H9 (cell line): ENCODE results near the gene FADS3. TPM values are rescaled to one million over a fixed set of nuclear protein-coding genes. Genes with fewer than 3 reads are reported as not detected.

ENCODE experiments used
- DNase-seq: peaks from one replicate; pipeline ENCODE4 v3.0.0-alpha.2; 2017
- H2AFZ ChIP-seq: one replicate; pipeline ENCODE4 v1.6.1; 2013; ENCODE audit warnings: mild to moderate bottlenecking, low read length, control low read depth, moderate library complexity
- H2AK5ac ChIP-seq: 2 replicates; pipeline ENCODE4 v1.6.1; 2013; ENCODE audit warnings: low read length, control low read depth, mixed read lengths; ENCODE audit not compliant: insufficient read length
- H2BK120ac ChIP-seq: one replicate; pipeline ENCODE4 v1.6.1; 2013; ENCODE audit warnings: low read depth, mild to moderate bottlenecking, low read length, control low read depth, inconsistent platforms; ENCODE audit not compliant: poor library complexity, severe bottlenecking
- H2BK12ac ChIP-seq: 2 replicates; pipeline ENCODE4 v1.6.1; 2013; ENCODE audit warnings: low read length, control low read depth, mixed read lengths, low read depth; ENCODE audit not compliant: insufficient read length
- H2BK15ac ChIP-seq: 2 replicates; pipeline ENCODE4 v1.6.1; 2013; ENCODE audit warnings: low read depth, low read length, control low read depth
- H2BK20ac ChIP-seq: one replicate; pipeline ENCODE4 v1.6.1; 2013; ENCODE audit warnings: low read depth, mild to moderate bottlenecking, low read length, control low read depth, inconsistent platforms; ENCODE audit not compliant: poor library complexity, severe bottlenecking
- H2BK5ac ChIP-seq: 2 replicates; pipeline ENCODE4 v1.6.1; 2013; ENCODE audit warnings: low read length, control low read depth, mixed read lengths; ENCODE audit not compliant: insufficient read length
- H3K14ac ChIP-seq: 2 replicates; pipeline ENCODE4 v1.6.1; 2013; ENCODE audit warnings: low read length, control low read depth; ENCODE audit not compliant: insufficient read depth
- H3K18ac ChIP-seq: 2 replicates; pipeline ENCODE4 v1.6.1; 2013; ENCODE audit warnings: low read depth, mild to moderate bottlenecking, mixed read lengths, low read length, control low read depth; ENCODE audit not compliant: insufficient read length
- H3K23ac ChIP-seq: 2 replicates; pipeline ENCODE4 v1.6.1; 2013; ENCODE audit warnings: low read length, control low read depth, mixed read lengths, low read depth; ENCODE audit not compliant: insufficient read length
- H3K23me2 ChIP-seq: 2 replicates; pipeline ENCODE4 v1.6.1; 2013; ENCODE audit warnings: low read depth, mild to moderate bottlenecking, mixed read lengths, low read length, control low read depth; ENCODE audit not compliant: insufficient read length, poor library complexity, severe bottlenecking
- H3K27ac ChIP-seq: 2 replicates; pipeline ENCODE4 v1.5.1; 2013; ENCODE audit warnings: low read length, control low read depth, mixed read lengths, low read depth; ENCODE audit not compliant: insufficient read length
- H3K27me3 ChIP-seq: 2 replicates; pipeline ENCODE4 v1.6.1; 2013; ENCODE audit warnings: low read length, control low read depth, inconsistent platforms; ENCODE audit not compliant: insufficient read depth
- H3K4ac ChIP-seq: 2 replicates; pipeline ENCODE4 v1.6.1; 2013; ENCODE audit warnings: low read depth, mild to moderate bottlenecking, control low read depth, inconsistent platforms, low read length, moderate library complexity
- H3K4me1 ChIP-seq: 2 replicates; pipeline ENCODE4 v1.6.1; 2013; ENCODE audit warnings: low read length, control low read depth, inconsistent platforms; ENCODE audit not compliant: insufficient read depth
- H3K4me2 ChIP-seq: 2 replicates; pipeline ENCODE4 v1.6.1; 2013; ENCODE audit warnings: low read length, control low read depth, mixed read lengths; ENCODE audit not compliant: insufficient read length, insufficient read depth
- H3K56ac ChIP-seq: 2 replicates; pipeline ENCODE4 v1.6.1; 2013; ENCODE audit warnings: low read depth, mild to moderate bottlenecking, mixed read lengths, low read length, control low read depth; ENCODE audit not compliant: insufficient read length
- H3K79me1 ChIP-seq: 2 replicates; pipeline ENCODE4 v1.6.1; 2013; ENCODE audit warnings: low read depth, mild to moderate bottlenecking, moderate library complexity, low read length, control low read depth, inconsistent platforms; ENCODE audit not compliant: insufficient read depth, poor library complexity, severe bottlenecking
- H3K79me2 ChIP-seq: 2 replicates; pipeline ENCODE4 v1.6.1; 2013; ENCODE audit warnings: low read length, control low read depth, inconsistent platforms; ENCODE audit not compliant: insufficient read depth
- H3K9ac ChIP-seq: 2 replicates; pipeline ENCODE4 v1.6.1; 2013; ENCODE audit warnings: low read length, control low read depth, mixed read lengths; ENCODE audit not compliant: insufficient read length; ENCODE audit errors: extremely low read depth
- H3K9me3 ChIP-seq: one replicate; pipeline ENCODE4 v1.6.1; 2013; ENCODE audit warnings: low read depth, low read length, inconsistent platforms; ENCODE audit not compliant: control insufficient read depth
- H3T11ph ChIP-seq: one replicate; pipeline ENCODE4 v1.6.1; 2013; ENCODE audit warnings: mild to moderate bottlenecking, low read length, control low read depth, inconsistent platforms
- H4K20me1 ChIP-seq: one replicate; pipeline ENCODE4 v1.6.1; 2013; ENCODE audit not compliant: control insufficient read depth, insufficient read length, insufficient read depth
- H4K5ac ChIP-seq: 2 replicates; pipeline ENCODE4 v1.6.1; 2013; ENCODE audit warnings: low read depth, mild to moderate bottlenecking, mixed read lengths, low read length, control low read depth; ENCODE audit not compliant: insufficient read length
- H4K8ac ChIP-seq: replicated peaks from 2 replicates; pipeline ENCODE4 v1.6.1; 2013; ENCODE audit warnings: low read length, control low read depth, mixed read lengths, low read depth; ENCODE audit not compliant: insufficient read length
- H4K91ac ChIP-seq: 2 replicates; pipeline ENCODE4 v1.6.1; 2013; ENCODE audit warnings: low read depth, mild to moderate bottlenecking, moderate library complexity, mixed read lengths, low read length, control low read depth; ENCODE audit not compliant: insufficient read length
- H3K27ac Mint-ChIP-seq, 3 experiments: 2 replicates in 2 of 3; 3 replicates in 1 of 3; pipeline ENCODE4 v1.8.0; 2020 to 2021; ENCODE audit warnings: mixed read lengths in 3 of 3, mild to moderate bottlenecking in 1 of 3, moderate library complexity in 1 of 3
- H3K27me3 Mint-ChIP-seq: 2 replicates; pipeline ENCODE4 v1.8.0; 2021; ENCODE audit warnings: low read depth, mild to moderate bottlenecking, moderate library complexity, mixed read lengths
- H3K36me3 Mint-ChIP-seq, 3 experiments: 2 replicates in 2 of 3; 3 replicates in 1 of 3; pipeline ENCODE4 v1.8.0; 2020 to 2021; ENCODE audit warnings: low read depth in 3 of 3, mixed read lengths in 3 of 3; ENCODE audit not compliant: insufficient read depth in 1 of 3
- H3K4me1 Mint-ChIP-seq, 2 experiments: 2 replicates each; pipeline ENCODE4 v1.8.0; 2020; ENCODE audit warnings: mixed read lengths in 2 of 2
- H3K4me3 Mint-ChIP-seq, 2 experiments: 2 replicates in 1 of 2; 3 replicates in 1 of 2; pipeline ENCODE4 v1.8.0; 2020 to 2021; ENCODE audit warnings: mild to moderate bottlenecking in 2 of 2, mixed read lengths in 2 of 2, moderate library complexity in 1 of 2
- H3K9me3 Mint-ChIP-seq, 2 experiments: 2 replicates in 1 of 2; 3 replicates in 1 of 2; pipeline ENCODE4 v1.8.0; 2020; ENCODE audit warnings: mild to moderate bottlenecking in 2 of 2, mixed read lengths in 2 of 2, moderate library complexity in 1 of 2
- CTCF ChIP-seq: fragments of 200-600 bp; sonication (generic); conservative IDR thresholded peaks from 3 replicates; pipeline ENCODE4 v1.8.0; 2021; ENCODE audit warnings: antibody characterized with exemption, mild to moderate bottlenecking
- whole genome bisulfite sequencing: extraction: QIAGEN DNeasy Blood & Tissue Kit; methylation state at CpG from one replicate; pipeline ENCODE4 v1.1.7; 2013; ENCODE audit warnings: missing lambda C conversion rate, low lambda C conversion rate, mixed read lengths; ENCODE audit not compliant: insufficient read length; ENCODE audit errors: extremely low coverage; 5-methylcytosine and 5-hydroxymethylcytosine counted together
- total RNA-seq: library from RNA; stranded (reverse); gene quantifications from 2 replicates; pipeline ENCODE4 v1.2.1, GENCODE V29; 2021

Gene FADS3
- total RNA-seq, 1 experiment from 2014 or later, result 34.9 TPM

- Mint-ChIP-seq H3K27me3 (peaks cover 14% of the 10 kb centered on the region), H3K9me3 (peaks cover 18 to 20% of the 10 kb centered on the region in 2 experiments), H3K4me3 (no peak overlapping the region), H3K36me3 (peaks cover 0 to 9% (median 2%) of the 10 kb centered on the region in 3 experiments; a peak in 3 of 7 replicates), H3K4me1 (no peaks in the 10 kb centered on the region), H3K27ac (no peak overlapping the region)
- H3K4ac ChIP-seq, result no peak overlapping the region
- no peak overlapping the region for H4K5ac ChIP-seq
- H3K56ac ChIP-seq, result no peak overlapping the region
- H2BK12ac ChIP-seq, result no peak overlapping the region
- H4K20me1 ChIP-seq, result no peaks in the 10 kb centered on the region
- no peak overlapping the region for H2AK5ac ChIP-seq
- no peak overlapping the region for H4K8ac ChIP-seq
- no peaks in the 10 kb centered on the region for H3K79me1 ChIP-seq
- H2BK120ac ChIP-seq, result no peak overlapping the region
- no peak overlapping the region for H2AFZ ChIP-seq
- no peak overlapping the region for H3K9ac ChIP-seq
- H3K27ac ChIP-seq, result no peak overlapping the region
- H3K9me3 ChIP-seq, result no peaks in the 10 kb centered on the region
- no peak overlapping the region for H3T11ph ChIP-seq
- H4K91ac ChIP-seq, result no peak overlapping the region
- no CpG with 5 or more reads among the region's 2 CpGs for WGBS
- no peak overlapping the region for H2BK5ac ChIP-seq
- no peak overlapping the region for H3K18ac ChIP-seq
- no peak overlapping the region for H2BK15ac ChIP-seq
- no peaks in the 10 kb centered on the region for H3K23me2 ChIP-seq
- no peaks in the 10 kb centered on the region for H3K4me1 ChIP-seq
- no peaks in the 10 kb centered on the region for H3K27me3 ChIP-seq
- DNase-seq, result no peak
- no peak for TF ChIP-seq CTCF
- no peak overlapping the region for H3K4me2 ChIP-seq
- H3K79me2 ChIP-seq, result no peaks in the 10 kb centered on the region
- no peak overlapping the region for H2BK20ac ChIP-seq
- H3K23ac ChIP-seq, result no peak overlapping the region
- H3K14ac ChIP-seq, result no peak overlapping the region
Observed at GRCh38 chr11:61935861-61936260, 44.5 kb upstream of the FADS3 start.
